HG02759 (cell line): ENCODE results near the gene FBXW5.

Source experiments
- ATAC-seq: cut with Tn5 transposase; IDR thresholded peaks from one replicate; pipeline ENCODE4 v1.9.1; 2021; ENCODE audit warnings: mild to moderate bottlenecking, moderate library complexity; ENCODE audit not compliant: unreplicated experiment

The FBXW5 gene

GRCh38 chr9:136962163-136962562, 17.6 kb upstream of the FBXW5 start:
- no peak for ATAC-seq

GRCh38 chr9:136961279-136962065, 16.9 kb upstream of the FBXW5 start:
- no peak for ATAC-seq

- no peak for ATAC-seq
Observed at GRCh38 chr9:136960938-136961275, 16.4 kb upstream of the FBXW5 start.

GRCh38 chr9:136960212-136960937, 15.8 kb upstream of the FBXW5 start:
- no peak for ATAC-seq

GRCh38 chr9:136958898-136959850, 14.6 kb upstream of the FBXW5 start:
- no peak for ATAC-seq

- ATAC-seq: no peak
Observed at GRCh38 chr9:136958473-136958872, 13.9 kb upstream of the FBXW5 start.

- no peak for ATAC-seq
Observed at GRCh38 chr9:136957901-136958300, 13.4 kb upstream of the FBXW5 start.

- ATAC-seq: no peak
Observed at GRCh38 chr9:136957461-136957860, 12.9 kb upstream of the FBXW5 start.

- ATAC-seq: no peak
Observed at GRCh38 chr9:136956604-136957003, 12.1 kb upstream of the FBXW5 start.

- no peak for ATAC-seq
Observed at GRCh38 chr9:136955943-136956335, 11.4 kb upstream of the FBXW5 start.

GRCh38 chr9:136955202-136955942, 10.8 kb upstream of the FBXW5 start:
- ATAC-seq: no peak

- ATAC-seq: no peak
Observed at GRCh38 chr9:136954270-136955083, 9.9 kb upstream of the FBXW5 start.

- ATAC-seq: no peak
Observed at GRCh38 chr9:136953771-136954269, 9.3 kb upstream of the FBXW5 start.

- ATAC-seq: no peak
Observed at GRCh38 chr9:136952876-136953770, 8.6 kb upstream of the FBXW5 start.

GRCh38 chr9:136952321-136952850, 7.8 kb upstream of the FBXW5 start:
- no peak for ATAC-seq

GRCh38 chr9:136951541-136952320, 7.2 kb upstream of the FBXW5 start, which contains the start of gene LCN12:
Gene LCN12 (plus strand): TSS chr9:136952273. CDS start chr9:136952328, 55 bp downstream.
- ATAC-seq: no peak

GRCh38 chr9:136950656-136951276, 6.2 kb upstream of the FBXW5 start:
- no peak for ATAC-seq
